Measurements from ENCODE around the gene PNMA8B.

PNMA8B gene

GRCh38 chr19:46449228-46449627, 46.4 kb downstream of the PNMA8B start:
- H2BK5ac ChIP-seq (ENCODE audit: low read depth, low read length, poor library complexity, severe bottlenecking), result no peak overlapping the region
- no peak overlapping the region for H3K9ac ChIP-seq (ENCODE audit: low read length)
- H2BK120ac ChIP-seq (ENCODE audit: low read depth, low read length), result no peak overlapping the region
- H3K36me3 ChIP-seq (ENCODE audit: control insufficient read depth in 1 of 2, insufficient read depth in 2 of 2, low read depth in 1 of 2, low read length in 2 of 2), result no peaks in the 10 kb centered on the region
- H3K4me2 ChIP-seq (ENCODE audit: low read length, poor library complexity, severe bottlenecking), result no peak overlapping the region
- H3K4ac ChIP-seq (ENCODE audit: low read depth in 1 of 2, low read length in 2 of 2), result no peak overlapping the region
- H3K27me3 ChIP-seq (ENCODE audit: control insufficient read depth in 1 of 2, insufficient read depth in 1 of 2, low read length in 2 of 2), result no peaks in the 10 kb centered on the region
- no peak overlapping the region for H3K23ac ChIP-seq (ENCODE audit: low read length in 2 of 2)
- no peaks in the 10 kb centered on the region for H3K79me1 ChIP-seq (replicated peaks; ENCODE audit: low read length, poor library complexity, severe bottlenecking)
- H4K91ac ChIP-seq (ENCODE audit: low read length), result no peak overlapping the region
- no peak overlapping the region for H2BK12ac ChIP-seq (ENCODE audit: low read length in 2 of 2)
- H3K27ac ChIP-seq (ENCODE audit: low read length, poor library complexity, severe bottlenecking), result no peak overlapping the region
- H2AK5ac ChIP-seq (ENCODE audit: low read length, severe bottlenecking), result no peak overlapping the region
- no peak for DNase-seq
- H3K18ac ChIP-seq (ENCODE audit: low read depth in 1 of 2, low read length in 2 of 2), result no peak overlapping the region
- H3K14ac ChIP-seq (ENCODE audit: low read length in 2 of 2), result no peak overlapping the region
- H3K4me1 ChIP-seq (ENCODE audit: control insufficient read depth, insufficient read depth, low read depth, low read length), result no peaks in the 10 kb centered on the region
- H2BK15ac ChIP-seq (ENCODE audit: low read depth, poor library complexity, severe bottlenecking), result no peak overlapping the region
- H4K8ac ChIP-seq (ENCODE audit: low read length), result no peak overlapping the region
- no peak overlapping the region for H3K4me3 ChIP-seq (ENCODE audit: insufficient read depth in 1 of 2, low read depth in 1 of 2, low read length in 2 of 2)
- no peaks in the 10 kb centered on the region for H3K9me3 ChIP-seq (ENCODE audit: control insufficient read depth, low read length)
- 66% methylated on average over 7 of the region's 7 CpGs for whole genome bisulfite sequencing
- no peak overlapping the region for H2AFZ ChIP-seq (ENCODE audit: low read depth, low read length)

DNA sequence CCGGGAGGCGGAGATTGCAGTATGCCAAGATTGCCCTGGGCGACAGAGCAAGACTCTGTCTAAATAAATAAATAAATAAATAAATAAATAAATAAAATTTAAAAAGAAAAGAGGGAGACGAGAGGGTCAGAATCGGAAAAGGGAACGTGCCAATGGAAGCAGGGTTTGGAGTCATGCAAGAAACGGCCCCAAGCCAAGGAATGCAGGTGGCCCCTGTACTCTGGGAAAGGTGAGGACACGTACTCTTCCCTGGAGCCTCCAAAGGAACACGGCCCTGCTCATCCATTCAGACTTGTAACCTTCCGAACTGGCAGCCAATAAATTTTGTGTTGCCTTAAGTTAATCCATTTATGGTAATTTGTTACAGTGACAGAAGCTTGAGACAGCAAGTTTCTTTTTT, 47.1 kb downstream of the PNMA8B start:
- DNase-seq, result no peak
- H2BK120ac ChIP-seq (ENCODE audit: low read depth, low read length), result no peak overlapping the region
- no peak overlapping the region for H2BK5ac ChIP-seq (ENCODE audit: low read depth, low read length, poor library complexity, severe bottlenecking)
- H3K79me1 ChIP-seq (replicated peaks; ENCODE audit: low read length, poor library complexity, severe bottlenecking), result no peaks in the 10 kb centered on the region
- H3K27me3 ChIP-seq (ENCODE audit: control insufficient read depth in 1 of 2, insufficient read depth in 1 of 2, low read length in 2 of 2), result no peaks in the 10 kb centered on the region
- no peak overlapping the region for H3K9ac ChIP-seq (ENCODE audit: low read length)
- no peaks in the 10 kb centered on the region for H3K4me1 ChIP-seq (ENCODE audit: control insufficient read depth, insufficient read depth, low read depth, low read length)
- no peak overlapping the region for H4K8ac ChIP-seq (ENCODE audit: low read length)
- H3K14ac ChIP-seq (ENCODE audit: low read length in 2 of 2), result no peak overlapping the region
- no peaks in the 10 kb centered on the region for H3K36me3 ChIP-seq (ENCODE audit: control insufficient read depth in 1 of 2, insufficient read depth in 2 of 2, low read depth in 1 of 2, low read length in 2 of 2)
- H2BK12ac ChIP-seq (ENCODE audit: low read length in 2 of 2), result no peak overlapping the region
- no peak overlapping the region for H3K18ac ChIP-seq (ENCODE audit: low read depth in 1 of 2, low read length in 2 of 2)
- WGBS, result 93% methylated on average over 6 of the region's 10 CpGs
- no peak overlapping the region for H3K4me2 ChIP-seq (ENCODE audit: low read length, poor library complexity, severe bottlenecking)
- H3K4me3 ChIP-seq (ENCODE audit: insufficient read depth in 1 of 2, low read depth in 1 of 2, low read length in 2 of 2), result no peak overlapping the region
- H3K4ac ChIP-seq (ENCODE audit: low read depth in 1 of 2, low read length in 2 of 2), result no peak overlapping the region
- no peak overlapping the region for H2BK15ac ChIP-seq (ENCODE audit: low read depth, poor library complexity, severe bottlenecking)
- H3K23ac ChIP-seq (ENCODE audit: low read length in 2 of 2), result no peak overlapping the region
- no peak overlapping the region for H2AFZ ChIP-seq (ENCODE audit: low read depth, low read length)
- no peaks in the 10 kb centered on the region for H3K9me3 ChIP-seq (ENCODE audit: control insufficient read depth, low read length)
- H2AK5ac ChIP-seq (ENCODE audit: low read length, severe bottlenecking), result no peak overlapping the region
- no peak overlapping the region for H3K27ac ChIP-seq (ENCODE audit: low read length, poor library complexity, severe bottlenecking)
- no peak overlapping the region for H4K91ac ChIP-seq (ENCODE audit: low read length)

- H3K4ac ChIP-seq (ENCODE audit: low read depth in 1 of 2, low read length in 2 of 2), result no peak overlapping the region
- H3K23ac ChIP-seq (ENCODE audit: low read length in 2 of 2), result no peak overlapping the region
- no peak overlapping the region for H4K91ac ChIP-seq (ENCODE audit: low read length)
- no peaks in the 10 kb centered on the region for H3K79me1 ChIP-seq (replicated peaks; ENCODE audit: low read length, poor library complexity, severe bottlenecking)
- H4K8ac ChIP-seq (ENCODE audit: low read length), result peak overlapping the region; percentile 60
- H3K14ac ChIP-seq (ENCODE audit: low read length in 2 of 2), result peak overlapping the region in 1 of 2 experiments; percentile 29
- H2BK12ac ChIP-seq (ENCODE audit: low read length in 2 of 2), result peak overlapping the region in 1 of 2 experiments; percentile 60
- no peak for DNase-seq
- H3K4me3 ChIP-seq (ENCODE audit: insufficient read depth in 1 of 2, low read depth in 1 of 2, low read length in 2 of 2), result no peak overlapping the region
- H2BK5ac ChIP-seq (ENCODE audit: low read depth, low read length, poor library complexity, severe bottlenecking), result no peak overlapping the region
- 77% methylated on average over 4 of the region's 5 CpGs for WGBS
- H3K4me2 ChIP-seq (ENCODE audit: low read length, poor library complexity, severe bottlenecking), result no peak overlapping the region
- no peaks in the 10 kb centered on the region for H3K27me3 ChIP-seq (ENCODE audit: control insufficient read depth in 1 of 2, insufficient read depth in 1 of 2, low read length in 2 of 2)
- no peaks in the 10 kb centered on the region for H3K9me3 ChIP-seq (ENCODE audit: control insufficient read depth, low read length)
- no peaks in the 10 kb centered on the region for H3K36me3 ChIP-seq (ENCODE audit: control insufficient read depth in 1 of 2, insufficient read depth in 2 of 2, low read depth in 1 of 2, low read length in 2 of 2)
- no peak overlapping the region for H2BK120ac ChIP-seq (ENCODE audit: low read depth, low read length)
- H2AK5ac ChIP-seq (ENCODE audit: low read length, severe bottlenecking), result no peak overlapping the region
- no peak overlapping the region for H3K9ac ChIP-seq (ENCODE audit: low read length)
- no peak overlapping the region for H3K27ac ChIP-seq (ENCODE audit: low read length, poor library complexity, severe bottlenecking)
- no peak overlapping the region for H2AFZ ChIP-seq (ENCODE audit: low read depth, low read length)
- H2BK15ac ChIP-seq (ENCODE audit: low read depth, poor library complexity, severe bottlenecking), result peak overlapping the region; percentile 67
- H3K4me1 ChIP-seq (ENCODE audit: control insufficient read depth, insufficient read depth, low read depth, low read length), result peaks cover 3% of the 10 kb centered on the region
- peak overlapping the region; percentile 48 to 49 for H3K18ac ChIP-seq (ENCODE audit: low read depth in 1 of 2, low read length in 2 of 2)
Measured at GRCh38 chr19:46447824-46448223, 47.8 kb downstream of the PNMA8B start.

GRCh38 chr19:46447006-46447405, 48.7 kb downstream of the PNMA8B start:
- Histone ChIP-seq H3K4ac (ENCODE audit: low read depth in 1 of 2, low read length in 2 of 2) (no peak overlapping the region), H3K27me3 (ENCODE audit: control insufficient read depth in 1 of 2, insufficient read depth in 1 of 2, low read length in 2 of 2) (no peaks in the 10 kb centered on the region), H3K9ac (ENCODE audit: low read length) (no peak overlapping the region), H4K8ac (ENCODE audit: low read length) (no peak overlapping the region), H2BK120ac (ENCODE audit: low read depth, low read length) (no peak overlapping the region), H2AK5ac (ENCODE audit: low read length, severe bottlenecking) (no peak overlapping the region), H3K14ac (ENCODE audit: low read length in 2 of 2) (no peak overlapping the region), H2BK12ac (ENCODE audit: low read length in 2 of 2) (no peak overlapping the region), H3K4me1 (ENCODE audit: control insufficient read depth, insufficient read depth, low read depth, low read length) (peaks cover 3% of the 10 kb centered on the region), H2BK5ac (ENCODE audit: low read depth, low read length, poor library complexity, severe bottlenecking) (no peak overlapping the region), H2BK15ac (ENCODE audit: low read depth, poor library complexity, severe bottlenecking) (no peak overlapping the region), H3K36me3 (ENCODE audit: control insufficient read depth in 1 of 2, insufficient read depth in 2 of 2, low read depth in 1 of 2, low read length in 2 of 2) (no peaks in the 10 kb centered on the region), H4K91ac (ENCODE audit: low read length) (no peak overlapping the region), H3K27ac (ENCODE audit: low read length, poor library complexity, severe bottlenecking) (no peak overlapping the region), H3K18ac (ENCODE audit: low read depth in 1 of 2, low read length in 2 of 2) (no peak overlapping the region), H3K79me1 (replicated peaks; ENCODE audit: low read length, poor library complexity, severe bottlenecking) (no peaks in the 10 kb centered on the region), H3K23ac (ENCODE audit: low read length in 2 of 2) (no peak overlapping the region), H3K4me3 (ENCODE audit: insufficient read depth in 1 of 2, low read depth in 1 of 2, low read length in 2 of 2) (no peak overlapping the region), H2AFZ (ENCODE audit: low read depth, low read length) (no peak overlapping the region), H3K9me3 (ENCODE audit: control insufficient read depth, low read length) (no peaks in the 10 kb centered on the region), H3K4me2 (ENCODE audit: low read length, poor library complexity, severe bottlenecking) (no peak overlapping the region)
- 0% methylated on average over 1 of the region's 3 CpGs for WGBS
- DNase-seq, result no peak
